ENCODE results near the gene ERH.

ERH gene

GRCh38 chr14:69337984-69338383, 60.1 kb downstream of the ERH start:
- H3K27me3 ChIP-seq (replicated peaks) = no peaks in the 10 kb centered on the region
- H3K4me3 ChIP-seq (ENCODE audit: low read depth, low read length) = no peak overlapping the region
- DNase-seq = no peak
- in situ Hi-C loops (cut with HindIII; ENCODE audit: low pct_ligation_motif_present, low sequenced_read_pairs) = no loop called here
- H3K36me3 ChIP-seq (replicated peaks) = no peaks in the 10 kb centered on the region
- TF ChIP-seq CTCF (IDR thresholded peaks at IDR 0.05; ENCODE audit: low read depth, low read length, missing control alignments) = no peak
- no peak overlapping the region for H3K27ac ChIP-seq

- in situ Hi-C loops (cut with HindIII; ENCODE audit: low pct_ligation_motif_present, low sequenced_read_pairs) = no loop called here
- Histone ChIP-seq H3K36me3 (replicated peaks) (no peaks in the 10 kb centered on the region), H3K27me3 (replicated peaks) (no peaks in the 10 kb centered on the region), H3K4me3 (ENCODE audit: low read depth, low read length) (no peak overlapping the region), H3K27ac (no peak overlapping the region)
- DNase-seq = no peak
- no peak for TF ChIP-seq CTCF (IDR thresholded peaks at IDR 0.05; ENCODE audit: low read depth, low read length, missing control alignments)
These were observed 62.7 kb downstream of the ERH start for GRCh38 chr14:69335371-69335771.

GRCh38 chr14:69334576-69334975, 63.5 kb downstream of the ERH start:
- no peak overlapping the region for H3K27ac ChIP-seq
- no peaks in the 10 kb centered on the region for H3K36me3 ChIP-seq (replicated peaks)
- H3K27me3 ChIP-seq (replicated peaks) = no peaks in the 10 kb centered on the region
- DNase-seq = no peak
- no peak overlapping the region for H3K4me3 ChIP-seq (ENCODE audit: low read depth, low read length)
- in situ Hi-C loops (cut with HindIII; ENCODE audit: low pct_ligation_motif_present, low sequenced_read_pairs) = no loop called here
- no peak for TF ChIP-seq CTCF (IDR thresholded peaks at IDR 0.05; ENCODE audit: low read depth, low read length, missing control alignments)

GRCh38 chr14:69333791-69334337, 64.2 kb downstream of the ERH start:
- Histone ChIP-seq H3K4me3 (ENCODE audit: low read depth, low read length) (no peak overlapping the region), H3K36me3 (replicated peaks) (no peaks in the 10 kb centered on the region), H3K27me3 (replicated peaks) (no peaks in the 10 kb centered on the region), H3K27ac (no peak overlapping the region)
- in situ Hi-C loops (cut with HindIII; ENCODE audit: low pct_ligation_motif_present, low sequenced_read_pairs) = no loop called here
- no peak for DNase-seq
- no peak for TF ChIP-seq CTCF (IDR thresholded peaks at IDR 0.05; ENCODE audit: low read depth, low read length, missing control alignments)

- DNase-seq = no peak
- Histone ChIP-seq H3K27me3 (replicated peaks) (no peaks in the 10 kb centered on the region), H3K4me3 (ENCODE audit: low read depth, low read length) (no peak overlapping the region), H3K36me3 (replicated peaks) (no peaks in the 10 kb centered on the region), H3K27ac (no peak overlapping the region)
- TF ChIP-seq CTCF (IDR thresholded peaks at IDR 0.05; ENCODE audit: low read depth, low read length, missing control alignments) = no peak
- in situ Hi-C loops (cut with HindIII; ENCODE audit: low pct_ligation_motif_present, low sequenced_read_pairs) = no loop called here
These were observed 65.2 kb downstream of the ERH start for GRCh38 chr14:69332782-69333395.

- no peak for TF ChIP-seq CTCF (IDR thresholded peaks at IDR 0.05; ENCODE audit: low read depth, low read length, missing control alignments)
- no peaks in the 10 kb centered on the region for H3K27me3 ChIP-seq (replicated peaks)
- no peak for DNase-seq
- H3K4me3 ChIP-seq (ENCODE audit: low read depth, low read length) = no peak overlapping the region
- no peaks in the 10 kb centered on the region for H3K36me3 ChIP-seq (replicated peaks)
- in situ Hi-C loops (cut with HindIII; ENCODE audit: low pct_ligation_motif_present, low sequenced_read_pairs) = no loop called here
- H3K27ac ChIP-seq = no peak overlapping the region
These were observed 66.9 kb downstream of the ERH start for GRCh38 chr14:69331206-69331605.

Measured in brain microvascular endothelial cell (primary cell).